GM12865 (cell line): Measurements from ENCODE around the gene MAGI2.

ENCODE experiments used
- DNase-seq: peaks from one replicate; pipeline ENCODE4 v3.0.0; 2010; ENCODE audit warnings: low read depth
- H3K4me3 ChIP-seq: 2 replicates; pipeline ENCODE4 v1.5.1; 2011; ENCODE audit warnings: mild to moderate bottlenecking, low read depth, low read length, control low read depth
- TF ChIP-seq, protein P1 (sequence below): IDR thresholded peaks from 2 replicates; pipeline ENCODE4 v1.5.1; 2011; ENCODE audit warnings: low read length, control low read depth, low read depth, inconsistent platforms; ENCODE audit not compliant: insufficient read depth; ENCODE audit errors: missing control alignments

The MAGI2 gene

DNA sequence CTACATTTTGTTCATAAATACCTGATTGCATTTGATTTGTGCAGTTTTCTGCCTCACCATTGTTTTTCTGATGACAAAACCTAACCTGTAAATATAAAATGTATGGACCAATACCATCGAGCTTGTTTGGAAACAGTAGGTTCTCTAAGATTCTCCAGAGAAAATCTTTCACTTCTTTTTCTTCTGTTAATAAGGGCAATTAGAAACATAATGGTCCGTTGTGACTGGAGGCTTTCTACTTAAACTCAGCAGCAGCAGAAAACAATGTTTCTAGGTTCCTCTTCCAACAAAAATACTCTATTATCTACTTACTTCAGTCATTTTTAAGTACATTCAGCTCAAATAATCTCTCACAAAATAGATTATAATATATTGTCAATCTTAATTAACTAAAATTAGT is 1053.4 kb downstream of the MAGI2 start:
- no peak for DNase-seq
- TF ChIP-seq, protein P1, sequence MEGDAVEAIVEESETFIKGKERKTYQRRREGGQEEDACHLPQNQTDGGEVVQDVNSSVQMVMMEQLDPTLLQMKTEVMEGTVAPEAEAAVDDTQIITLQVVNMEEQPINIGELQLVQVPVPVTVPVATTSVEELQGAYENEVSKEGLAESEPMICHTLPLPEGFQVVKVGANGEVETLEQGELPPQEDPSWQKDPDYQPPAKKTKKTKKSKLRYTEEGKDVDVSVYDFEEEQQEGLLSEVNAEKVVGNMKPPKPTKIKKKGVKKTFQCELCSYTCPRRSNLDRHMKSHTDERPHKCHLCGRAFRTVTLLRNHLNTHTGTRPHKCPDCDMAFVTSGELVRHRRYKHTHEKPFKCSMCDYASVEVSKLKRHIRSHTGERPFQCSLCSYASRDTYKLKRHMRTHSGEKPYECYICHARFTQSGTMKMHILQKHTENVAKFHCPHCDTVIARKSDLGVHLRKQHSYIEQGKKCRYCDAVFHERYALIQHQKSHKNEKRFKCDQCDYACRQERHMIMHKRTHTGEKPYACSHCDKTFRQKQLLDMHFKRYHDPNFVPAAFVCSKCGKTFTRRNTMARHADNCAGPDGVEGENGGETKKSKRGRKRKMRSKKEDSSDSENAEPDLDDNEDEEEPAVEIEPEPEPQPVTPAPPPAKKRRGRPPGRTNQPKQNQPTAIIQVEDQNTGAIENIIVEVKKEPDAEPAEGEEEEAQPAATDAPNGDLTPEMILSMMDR: no peak
- no peak overlapping the region for H3K4me3 ChIP-seq

DNA sequence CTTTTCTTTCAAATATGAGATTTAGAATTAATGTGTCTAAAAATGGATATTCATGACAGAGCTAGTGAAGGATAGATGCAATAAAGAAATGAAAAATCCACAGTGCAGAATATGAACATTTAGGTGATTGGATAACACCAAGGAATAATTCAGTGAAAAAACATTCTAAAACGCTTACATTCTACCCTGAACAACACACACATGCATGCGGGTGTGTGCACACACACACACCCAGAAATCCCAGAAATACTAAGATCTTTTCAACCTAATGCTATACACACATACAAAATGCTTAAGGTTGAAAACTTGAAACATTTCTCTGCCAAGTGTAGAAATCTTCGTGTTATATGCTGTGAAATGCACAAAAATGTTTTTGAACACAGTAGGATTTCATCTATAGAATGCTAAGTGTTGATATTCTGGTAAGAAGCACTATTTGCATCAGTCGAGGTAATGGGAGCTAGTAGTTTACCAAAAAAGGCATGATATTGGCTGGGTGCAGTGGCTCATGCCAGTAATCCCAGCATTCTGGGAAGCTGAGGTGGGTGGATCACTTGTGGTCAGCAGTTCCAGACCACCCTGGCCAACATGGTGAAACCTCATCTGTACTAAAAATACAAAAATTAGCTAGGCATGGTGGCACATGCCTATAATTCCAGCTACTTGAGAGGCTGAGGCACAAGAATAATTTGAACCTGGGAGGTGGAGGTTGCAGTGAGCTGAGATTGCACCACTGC is 1054.3 kb downstream of the MAGI2 start:
- TF ChIP-seq, protein P1: no peak
- no peak overlapping the region for H3K4me3 ChIP-seq
- DNase-seq: no peak

DNA sequence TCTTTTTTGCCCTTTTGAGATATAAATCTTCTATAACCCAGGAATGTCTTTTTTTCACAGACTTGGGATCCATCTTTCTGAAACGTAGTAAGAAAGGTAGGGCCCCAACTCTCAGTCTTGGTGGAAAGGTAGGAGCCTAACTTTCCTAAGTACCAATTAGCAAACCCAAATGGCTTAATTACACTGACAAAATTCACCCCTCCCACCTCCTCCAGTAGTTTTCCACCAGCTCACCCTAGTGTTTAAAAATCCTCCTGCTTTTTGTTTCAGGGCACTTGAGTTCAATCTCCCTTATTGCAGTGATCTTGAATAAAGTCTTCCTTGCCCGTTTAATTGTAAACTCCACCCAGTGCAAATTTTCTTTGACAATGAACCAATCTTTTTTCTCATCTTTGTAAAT is 1054.9 kb downstream of the MAGI2 start:
- TF ChIP-seq, protein P1: no peak
- no peak overlapping the region for H3K4me3 ChIP-seq
- DNase-seq: no peak

DNA sequence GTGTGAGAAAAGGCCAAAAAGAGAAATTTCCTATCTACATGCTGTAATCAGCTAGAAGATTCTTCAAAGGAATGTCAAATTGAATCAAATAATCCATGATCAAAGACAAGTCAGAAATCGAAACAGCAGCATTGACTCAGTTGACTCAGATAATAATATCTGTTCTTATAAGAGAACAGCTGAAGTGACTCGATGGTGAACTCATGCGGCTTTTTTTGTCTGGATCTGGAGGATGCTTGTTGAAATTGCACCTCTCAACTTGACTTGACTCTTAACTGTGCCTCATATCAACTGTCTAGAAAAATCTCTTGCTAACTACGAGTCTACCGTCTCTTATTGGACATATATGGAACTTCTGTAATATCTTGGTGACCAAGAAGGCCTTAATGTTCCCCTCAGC is 1055.4 kb downstream of the MAGI2 start:
- H3K4me3 ChIP-seq: no peak overlapping the region
- TF ChIP-seq, protein P1: no peak
- no peak for DNase-seq

GRCh38 chr7:78396210-78396609 is 1057.3 kb downstream of the MAGI2 start:
- TF ChIP-seq, protein P1: no peak
- DNase-seq: no peak
- H3K4me3 ChIP-seq: no peak overlapping the region

- TF ChIP-seq, protein P1: no peak
- DNase-seq: no peak
- H3K4me3 ChIP-seq: no peak overlapping the region
Observed at GRCh38 chr7:78395298-78396036, 1058.0 kb downstream of the MAGI2 start.
